SK-N-SH (cell line): ENCODE data around the gene NFATC4.

Source experiments
- CTCF ChIP-seq: fragments of 200-600 bp; sonication (generic); IDR thresholded peaks from 2 replicates; pipeline ENCODE4 v1.6.1; 2017; ENCODE audit warnings: antibody characterized with exemption, mild to moderate bottlenecking, moderate library complexity
- EP300 ChIP-seq, 2 experiments: IDR thresholded peaks; 2 replicates each; pipeline versions ENCODE4 v1.4.0 to v1.6.1; 2012; ENCODE audit warnings: borderline replicate concordance in 1 of 2, low read depth in 1 of 2, low read length in 1 of 2
- FOXJ3 ChIP-seq: sonication (generic); formaldehyde crosslinking; IDR thresholded peaks from 2 replicates; pipeline ENCODE4 v1.5.1; 2020; ENCODE audit warnings: mild to moderate bottlenecking, missing genetic modification reagents
- FOXM1 ChIP-seq: IDR thresholded peaks from 2 replicates; pipeline ENCODE4 v1.4.0; 2012; ENCODE audit warnings: low read depth, mild to moderate bottlenecking
- IRF3 ChIP-seq: fragments of 150-350 bp; IDR thresholded peaks from 2 replicates; pipeline ENCODE4 v1.6.1; 2016; ENCODE audit warnings: mild to moderate bottlenecking, low read depth, low read length
- MAX ChIP-seq: IDR thresholded peaks from 2 replicates; pipeline ENCODE4 v1.4.0; 2012; ENCODE audit warnings: low read depth
- MEF2A ChIP-seq: IDR thresholded peaks from 2 replicates; pipeline ENCODE4 v1.4.0; 2012; ENCODE audit warnings: low read depth, borderline replicate concordance
- PBX3 ChIP-seq: IDR thresholded peaks from 2 replicates; pipeline ENCODE4; 2012
- POLR2AphosphoS5 ChIP-seq: IDR thresholded peaks from 2 replicates; pipeline ENCODE4 v1.6.1; 2012; ENCODE audit warnings: low read depth, low read length
- SMC3 ChIP-seq: IDR thresholded peaks from 2 replicates; pipeline ENCODE4 v1.6.1; 2012; ENCODE audit warnings: low read depth, low read length, improper control_type of control experiment
- TAF1 ChIP-seq: IDR thresholded peaks from 2 replicates; pipeline ENCODE4 v1.6.1; 2012; ENCODE audit warnings: low read depth, mild to moderate bottlenecking, low read length, moderate library complexity, borderline replicate concordance
- TEAD4 ChIP-seq: IDR thresholded peaks from 2 replicates; pipeline ENCODE4 v1.4.0; 2012; ENCODE audit warnings: mild to moderate bottlenecking, borderline replicate concordance; ENCODE audit not compliant: insufficient read depth
- USF2 ChIP-seq: fragments of 150-350 bp; IDR thresholded peaks from 2 replicates; pipeline ENCODE4 v1.6.1; 2017; ENCODE audit warnings: antibody characterized with exemption, low read length, low read depth, borderline replicate concordance
- YY1 ChIP-seq: IDR thresholded peaks from 2 replicates; pipeline ENCODE4 v1.4.0; 2012; ENCODE audit warnings: low read depth, mild to moderate bottlenecking

GRCh38 chr14:24388474-24389179 lies 20.6 kb downstream of the NFATC4 start:
- TF ChIP-seq CTCF: no peak
- TF ChIP-seq YY1: no peak
- no peak for TF ChIP-seq MAX
- no peak for TF ChIP-seq MEF2A
- TF ChIP-seq TEAD4: no peak
- TF ChIP-seq FOXJ3 (CRISPR knock-in tag): no peak
- TF ChIP-seq USF2: no peak
- TF ChIP-seq IRF3: no peak
- no peak for TF ChIP-seq PBX3
- TF ChIP-seq FOXM1: no peak
- TF ChIP-seq SMC3: no peak
- no peak for TF ChIP-seq TAF1
- no peak for TF ChIP-seq POLR2AphosphoS5
- no peak for TF ChIP-seq EP300 (IDR thresholded peaks at IDR 0.05; ENCODE audit: borderline replicate concordance in 1 of 2, low read depth in 1 of 2, low read length in 1 of 2)
